Memory B cell (primary cell): ENCODE measurements around the gene TBC1D19.
"Not testable (repeated sequence)": the region's sequence is repeated elsewhere in the genome, so short reads cannot be mapped to it uniquely, and the experiment has no call there.

Source experiments
- ATAC-seq: fragments of 150-1000 bp; cut with Tn5 transposase; 2 replicates; pipeline ENCODE4 v1.10.0; 2021; ENCODE audit warnings: low read depth, mild to moderate bottlenecking, moderate library complexity
- DNase-seq, 2 donors: peaks; one replicate each; pipeline ENCODE4 v3.0.0; 2022; ENCODE audit warnings: low spot score in 2 of 2
- H3K27ac Mint-ChIP-seq: one replicate; pipeline ENCODE4 v1.8.0; 2022; ENCODE audit warnings: mild to moderate bottlenecking, moderate library complexity, mixed read lengths
- H3K27me3 Mint-ChIP-seq: one replicate; pipeline ENCODE4 v1.8.0; 2022; ENCODE audit warnings: mixed read lengths
- H3K36me3 Mint-ChIP-seq: one replicate; pipeline ENCODE4 v1.8.0; 2022; ENCODE audit warnings: mild to moderate bottlenecking, mixed read lengths
- H3K4me1 Mint-ChIP-seq: one replicate; pipeline ENCODE4 v1.8.0; 2022; ENCODE audit warnings: mixed read lengths
- H3K4me3 Mint-ChIP-seq: one replicate; pipeline ENCODE4 v1.8.0; 2022; ENCODE audit warnings: mild to moderate bottlenecking, moderate library complexity, mixed read lengths
- H3K9me3 Mint-ChIP-seq: one replicate; pipeline ENCODE4 v1.8.0; 2022; ENCODE audit warnings: mixed read lengths

The TBC1D19 gene

GRCh38 chr4:26583865-26584652 is at the start of gene TBC1D19:
Gene TBC1D19, plus strand, starts transcription at chr4:26584084. Its CDS starts 110 bp downstream, at chr4:26584194.
- DNase-seq (peak; percentile 88 to 89), ATAC-seq (peak; percentile 88)
- Mint-ChIP-seq H3K27ac (peak within 1 kb of the TSS; percentile 98), H3K27me3 (no peaks in the 10 kb centered on the region), H3K4me3 (peak within 1 kb of the TSS; percentile 94), H3K36me3 (peaks cover 2% of the 10 kb centered on the region), H3K9me3 (no peaks in the 10 kb centered on the region), H3K4me1 (peaks cover 16% of the 10 kb centered on the region)

DNA sequence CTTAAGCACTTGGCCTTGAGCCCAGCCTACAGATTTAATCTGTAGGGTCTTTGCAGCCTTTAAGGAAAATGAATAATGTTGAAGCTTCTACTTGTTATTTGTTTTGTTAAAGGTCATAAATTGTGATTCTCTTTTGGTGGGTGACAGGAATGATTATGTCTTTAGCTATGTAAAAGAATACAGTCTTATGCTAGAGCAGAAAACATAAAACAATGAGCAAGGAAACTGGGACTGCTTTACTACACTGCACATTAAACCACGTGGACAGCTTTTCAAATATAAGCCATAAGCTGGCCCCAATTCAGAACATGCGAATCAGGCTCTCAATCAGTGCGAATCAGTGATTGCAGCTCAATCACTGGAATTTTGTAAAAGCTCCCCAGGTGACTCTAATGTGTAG is 40.9 kb upstream of the TBC1D19 start:
- H3K27me3 Mint-ChIP-seq, result peaks cover 3% of the 10 kb centered on the region
- ATAC-seq (no peak), DNase-seq (no peak)
- peaks cover 12% of the 10 kb centered on the region for H3K9me3 Mint-ChIP-seq
- H3K36me3 Mint-ChIP-seq, result peaks cover 4% of the 10 kb centered on the region
- H3K4me3 Mint-ChIP-seq, result no peak overlapping the region
- H3K4me1 Mint-ChIP-seq, result no peaks in the 10 kb centered on the region
- H3K27ac Mint-ChIP-seq, result no peak overlapping the region

- peaks cover 4% of the 10 kb centered on the region for H3K36me3 Mint-ChIP-seq
- H3K4me3 Mint-ChIP-seq, result no peak overlapping the region
- H3K27ac Mint-ChIP-seq, result no peak overlapping the region
- peaks cover 12% of the 10 kb centered on the region for H3K9me3 Mint-ChIP-seq
- H3K27me3 Mint-ChIP-seq, result peaks cover 5% of the 10 kb centered on the region
- no peak for DNase-seq
- ATAC-seq, result no peak
- H3K4me1 Mint-ChIP-seq, result no peaks in the 10 kb centered on the region
Measured at GRCh38 chr4:26544421-26544820, 39.5 kb upstream of the TBC1D19 start.

DNA sequence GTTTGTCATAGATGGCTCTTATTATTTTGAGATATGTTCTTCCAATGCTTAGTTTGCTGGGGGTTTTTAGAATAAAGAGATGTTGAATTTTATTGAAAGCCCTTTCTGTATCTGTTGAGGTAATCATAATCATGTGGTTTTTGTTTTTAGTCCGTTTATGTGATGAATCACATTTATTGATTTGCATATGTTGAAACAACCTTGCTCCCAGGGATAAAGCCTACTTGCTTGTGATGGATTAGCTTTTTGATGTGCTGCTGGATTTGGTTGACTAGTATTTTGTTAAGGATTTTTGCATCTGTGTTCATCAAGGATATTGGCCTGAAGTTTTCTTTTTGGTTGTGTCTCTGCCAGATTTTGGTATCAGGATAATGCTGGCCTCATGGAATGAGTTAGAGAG is 35.5 kb upstream of the TBC1D19 start:
- peaks cover 21% of the 10 kb centered on the region for H3K9me3 Mint-ChIP-seq
- not testable (repeated sequence) for ATAC-seq, DNase-seq, H3K4me1 Mint-ChIP-seq, H3K4me3 Mint-ChIP-seq, H3K27ac Mint-ChIP-seq, H3K36me3 Mint-ChIP-seq, H3K27me3 Mint-ChIP-seq

GRCh38 chr4:26557164-26557563 is 26.7 kb upstream of the TBC1D19 start:
- Mint-ChIP-seq H3K4me3 (no peak overlapping the region), H3K27ac (no peak overlapping the region), H3K27me3 (peaks cover 19% of the 10 kb centered on the region)

GRCh38 chr4:26558166-26558895 is 25.6 kb upstream of the TBC1D19 start:
- DNase-seq (no peak), ATAC-seq (no peak)
- H3K4me3 Mint-ChIP-seq, result no peak overlapping the region
- no peaks in the 10 kb centered on the region for H3K36me3 Mint-ChIP-seq
- H3K4me1 Mint-ChIP-seq, result peaks cover 3% of the 10 kb centered on the region
- H3K27ac Mint-ChIP-seq, result no peak overlapping the region
- peaks cover 19% of the 10 kb centered on the region for H3K27me3 Mint-ChIP-seq
- peaks cover 12% of the 10 kb centered on the region for H3K9me3 Mint-ChIP-seq

More at GRCh38 chr4:26557164-26557563, 26.7 kb upstream of the TBC1D19 start:
- ATAC-seq (no peak), DNase-seq (no peak)
- Mint-ChIP-seq H3K36me3 (no peaks in the 10 kb centered on the region), H3K9me3 (peaks cover 17% of the 10 kb centered on the region), H3K4me1 (peaks cover 1% of the 10 kb centered on the region)

- H3K4me3 Mint-ChIP-seq, result no peak overlapping the region
- ATAC-seq (no peak), DNase-seq (no peak)
- H3K36me3 Mint-ChIP-seq, result no peaks in the 10 kb centered on the region
- peaks cover 3% of the 10 kb centered on the region for H3K4me1 Mint-ChIP-seq
- H3K27ac Mint-ChIP-seq, result no peak overlapping the region
- no peaks in the 10 kb centered on the region for H3K9me3 Mint-ChIP-seq
- peaks cover 4% of the 10 kb centered on the region for H3K27me3 Mint-ChIP-seq
Measured at GRCh38 chr4:26566133-26566532, 17.8 kb upstream of the TBC1D19 start.

DNA sequence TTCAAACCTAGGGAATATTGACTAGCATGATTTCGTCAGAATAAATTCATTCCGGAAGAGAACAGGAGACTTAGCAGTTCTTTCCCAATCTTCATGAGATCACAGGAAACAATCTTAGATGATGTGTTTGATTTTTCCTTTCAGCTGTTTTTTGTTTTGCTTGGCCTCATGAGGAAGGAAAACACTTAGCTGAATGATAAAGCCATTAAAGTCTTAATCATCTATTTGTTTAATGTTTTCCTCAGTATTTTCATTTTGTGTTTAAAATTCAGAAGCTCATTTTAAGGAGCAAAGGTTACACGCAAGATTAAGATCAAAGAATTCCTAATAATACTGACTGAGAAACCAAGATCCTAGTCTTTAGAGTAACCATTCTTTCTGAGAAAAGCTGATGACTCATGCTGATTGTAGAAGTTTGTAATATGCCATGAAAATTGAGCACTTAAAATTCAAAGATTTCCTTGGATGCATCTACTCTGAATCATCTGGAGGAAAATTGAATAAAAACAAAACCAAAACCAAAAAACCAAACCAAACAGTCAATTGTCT is 15.4 kb upstream of the TBC1D19 start:
- no peak overlapping the region for H3K27ac Mint-ChIP-seq

DNA sequence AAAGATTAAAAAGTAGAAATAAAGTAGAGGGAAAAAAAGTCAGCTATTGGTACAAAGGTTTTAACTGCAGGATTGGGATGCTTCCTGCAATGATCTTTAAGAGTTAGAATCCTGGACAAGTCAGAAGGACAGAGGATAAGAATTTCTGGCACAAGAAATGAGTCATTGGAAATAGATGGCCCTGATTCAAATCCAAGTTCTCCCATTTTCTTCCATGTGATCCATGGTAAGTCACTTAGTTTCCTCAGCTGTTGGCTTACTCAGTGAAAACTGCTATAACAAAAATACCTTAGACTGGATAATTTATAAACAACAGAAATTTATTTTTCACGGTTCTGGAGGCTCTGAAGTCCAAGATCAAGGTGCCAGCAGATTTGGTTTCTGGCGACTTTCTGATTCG is 13.3 kb upstream of the TBC1D19 start:
- Mint-ChIP-seq H3K4me1 (no peaks in the 10 kb centered on the region), H3K4me3 (no peak overlapping the region), H3K27ac (no peak overlapping the region), H3K27me3 (no peaks in the 10 kb centered on the region), H3K36me3 (no peaks in the 10 kb centered on the region), H3K9me3 (no peaks in the 10 kb centered on the region)
- DNase-seq, result no peak
- ATAC-seq, result no peak

More for the DNA sequence above, 15.4 kb upstream of the TBC1D19 start:
- H3K27me3 Mint-ChIP-seq, result no peaks in the 10 kb centered on the region
- DNase-seq, result no peak
- H3K36me3 Mint-ChIP-seq, result no peaks in the 10 kb centered on the region
- ATAC-seq, result no peak
- no peaks in the 10 kb centered on the region for H3K9me3 Mint-ChIP-seq
- no peaks in the 10 kb centered on the region for H3K4me1 Mint-ChIP-seq
- no peak overlapping the region for H3K4me3 Mint-ChIP-seq

- no peak for ATAC-seq
Measured at GRCh38 chr4:26573389-26573794, 10.5 kb upstream of the TBC1D19 start.

GRCh38 chr4:26574563-26574962 is 9.3 kb upstream of the TBC1D19 start:
- Mint-ChIP-seq H3K27ac (no peak overlapping the region), H3K27me3 (peaks cover 2% of the 10 kb centered on the region), H3K36me3 (no peaks in the 10 kb centered on the region), H3K9me3 (no peaks in the 10 kb centered on the region), H3K4me1 (no peaks in the 10 kb centered on the region), H3K4me3 (no peak overlapping the region)
- DNase-seq, result no peak
- ATAC-seq, result no peak

More at GRCh38 chr4:26573389-26573794, 10.5 kb upstream of the TBC1D19 start:
- Mint-ChIP-seq H3K27ac (no peak overlapping the region), H3K27me3 (peaks cover 2% of the 10 kb centered on the region), H3K36me3 (no peaks in the 10 kb centered on the region), H3K4me3 (no peak overlapping the region), H3K9me3 (no peaks in the 10 kb centered on the region), H3K4me1 (no peaks in the 10 kb centered on the region)
- DNase-seq, result no peak

DNA sequence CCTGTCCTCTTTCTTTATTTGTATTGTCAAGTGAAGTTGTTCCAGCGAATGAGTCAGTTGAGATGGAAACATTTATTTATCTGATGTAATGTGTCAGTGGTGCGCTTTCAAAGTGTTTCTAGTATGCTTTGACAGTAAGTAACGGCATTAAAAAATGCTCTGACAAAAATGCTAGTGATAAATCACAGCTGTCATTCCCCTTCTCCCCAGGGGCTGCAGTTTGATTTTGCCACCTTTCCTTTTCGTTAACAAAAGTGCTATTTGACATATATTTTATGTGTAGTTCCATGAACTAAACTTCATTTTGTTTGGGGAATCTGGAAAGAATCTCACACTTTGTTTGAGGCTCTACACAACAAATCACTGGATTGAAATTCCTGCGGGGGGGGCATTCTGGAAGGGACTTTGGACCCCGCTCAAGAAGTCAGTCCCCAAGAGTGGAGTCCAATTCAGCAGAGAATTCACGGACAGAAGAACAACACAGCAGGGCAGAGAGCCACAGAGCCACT is 7.6 kb upstream of the TBC1D19 start:
- Mint-ChIP-seq H3K9me3 (no peaks in the 10 kb centered on the region), H3K27me3 (peaks cover 2% of the 10 kb centered on the region), H3K4me1 (no peaks in the 10 kb centered on the region), H3K27ac (no peak overlapping the region), H3K36me3 (no peaks in the 10 kb centered on the region), H3K4me3 (no peak overlapping the region)
- ATAC-seq (no peak), DNase-seq (no peak)

DNA sequence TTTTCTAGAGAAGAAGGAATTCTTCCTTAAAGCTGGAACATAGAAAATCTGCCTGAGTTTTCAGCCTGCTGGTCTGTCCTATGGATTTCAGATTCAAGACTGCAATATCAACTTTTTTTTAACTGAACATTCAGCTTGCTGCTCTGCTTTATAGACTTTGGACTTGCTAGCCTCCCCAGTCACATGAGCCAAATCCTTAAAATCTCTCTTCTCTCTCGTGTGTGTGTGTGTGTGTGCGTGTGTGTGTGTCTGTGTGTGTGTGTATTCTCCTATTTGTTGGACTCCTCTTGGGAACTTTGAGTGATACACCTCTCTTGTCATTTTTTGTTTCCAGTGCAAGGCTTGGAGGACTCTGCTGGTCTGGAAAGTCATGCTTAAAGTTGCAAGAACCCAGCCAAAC is 6.8 kb upstream of the TBC1D19 start:
- Mint-ChIP-seq H3K9me3 (no peaks in the 10 kb centered on the region), H3K4me1 (no peaks in the 10 kb centered on the region), H3K4me3 (no peak overlapping the region), H3K27me3 (peaks cover 2% of the 10 kb centered on the region), H3K27ac (no peak overlapping the region), H3K36me3 (no peaks in the 10 kb centered on the region)
- no peak for DNase-seq
- no peak for ATAC-seq

DNA sequence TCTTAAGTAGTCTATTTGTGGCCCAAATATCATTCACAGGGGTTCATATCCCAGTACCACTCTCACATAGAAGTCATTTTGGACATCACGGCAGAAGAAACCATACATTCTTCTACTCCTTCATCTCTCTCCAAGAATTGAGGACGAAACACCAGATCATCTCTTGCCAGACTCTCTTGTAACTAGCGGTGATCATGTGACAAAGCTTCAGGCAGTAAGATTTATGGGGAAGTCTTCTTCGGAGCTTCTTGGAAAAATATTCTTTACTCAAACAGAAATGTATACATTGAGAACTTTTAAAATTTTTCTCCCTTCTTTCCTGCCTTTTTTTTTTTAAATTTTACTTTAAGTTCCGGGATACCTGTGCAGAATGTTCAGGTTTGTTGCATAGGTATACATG is 4.7 kb upstream of the TBC1D19 start:
- no peak overlapping the region for H3K27ac Mint-ChIP-seq
- no peaks in the 10 kb centered on the region for H3K36me3 Mint-ChIP-seq
- no peak overlapping the region for H3K4me3 Mint-ChIP-seq
- DNase-seq, result no peak
- no peak for ATAC-seq
- H3K9me3 Mint-ChIP-seq, result no peaks in the 10 kb centered on the region
- peaks cover 2% of the 10 kb centered on the region for H3K27me3 Mint-ChIP-seq
- H3K4me1 Mint-ChIP-seq, result peaks cover 6% of the 10 kb centered on the region
